Upper lobe of left lung (tissue), 6 donors: ENCODE measurements around the gene TMPRSS4. TPM values are rescaled to one million over a fixed set of nuclear protein-coding genes. Genes with fewer than 3 reads are reported as not detected.

Source experiments
- ATAC-seq, 2 donors: fragments of 200-7000 bp; cut with Tn5 transposase; one replicate each; pipeline ENCODE4 v1.9.1; 2022; ENCODE audit warnings: mild to moderate bottlenecking in 2 of 2, moderate library complexity in 2 of 2; ENCODE audit not compliant: low FRiP score in 2 of 2
- DNase-seq, 2 donors: peaks; one replicate each; pipeline ENCODE4 v3.0.0-alpha.2; 2019 to 2020
- H3K27ac ChIP-seq, 4 donors: fragments of 200-600 bp; sonication (generic); one replicate each; pipeline ENCODE4 v1.5.1; 2016 to 2019
- H3K27me3 ChIP-seq, 4 donors: fragments of 200-600 bp; sonication (generic); one replicate each; pipeline ENCODE4 v1.5.1; 2017 to 2019
- H3K36me3 ChIP-seq, 4 donors: fragments of 200-600 bp; sonication (generic); one replicate each; pipeline ENCODE4 v1.5.1; 2016 to 2019
- H3K4me1 ChIP-seq, 4 donors: fragments of 200-600 bp; sonication (generic); one replicate each; pipeline ENCODE4 v1.5.1; 2018 to 2019
- H3K4me3 ChIP-seq, 4 donors: fragments of 200-600 bp; sonication (generic); one replicate each; pipeline ENCODE4 v1.5.1; 2017 to 2019; ENCODE audit warnings: mild to moderate bottlenecking in 2 of 4, moderate library complexity in 1 of 4
- H3K9me3 ChIP-seq, 4 donors: fragments of 200-600 bp; sonication (generic); one replicate each; pipeline ENCODE4 v1.5.1; 2018 to 2019
- EP300 ChIP-seq, 4 donors: sonication (generic); formaldehyde crosslinking; IDR thresholded peaks; one replicate each; pipeline ENCODE4 v1.5.1; 2017; ENCODE audit warnings: antibody characterized with exemption in 4 of 4, control low read depth in 2 of 4
- POLR2A ChIP-seq, 4 donors: fragments of 450-650 bp; IDR thresholded peaks; one replicate each; pipeline ENCODE4 v1.5.1; 2016 to 2017; ENCODE audit warnings: antibody characterized with exemption in 4 of 4, mild to moderate bottlenecking in 2 of 4
- POLR2AphosphoS5 ChIP-seq, 2 donors: sonication (generic); formaldehyde crosslinking; IDR thresholded peaks; one replicate each; pipeline ENCODE4 v1.5.1; 2017; ENCODE audit warnings: antibody characterized with exemption in 2 of 2
- WGBS, 2 donors: methylation state at CpG; one replicate each; pipeline ENCODE4 v1.1.5; 2017 to 2018; 5-methylcytosine and 5-hydroxymethylcytosine counted together
- total RNA-seq, 6 donors: library from RNA; depleted of rRNA in 4 of 6; stranded (reverse); fragments of >200 nt in 4 of 6; gene quantifications; one replicate each; pipeline versions ENCODE4 v1.1.0 to v1.2.1, GENCODE V29; 2016 to 2021
- TF ChIP-seq, protein P1 (sequence below), 6 experiments: fragments of 450-650 bp in 4 of 6; fragments of 200-600 bp in 2 of 6; sonication (generic) in 2 of 6; IDR thresholded peaks; one replicate each; pipeline ENCODE4 v1.5.1; 2016 to 2019; ENCODE audit warnings: antibody characterized with exemption in 6 of 6
- donor health status: DM: no; HTN: no; CAD: no; lungs with moderate emphysema.
- donor health status: DM: no; HTN: yes; CAD: no; lungs with severe emphysema.

The TMPRSS4 gene
- total RNA-seq, 6 donors from 2014 or later: 1.6 to 14.3 (median 3.1) TPM

DNA sequence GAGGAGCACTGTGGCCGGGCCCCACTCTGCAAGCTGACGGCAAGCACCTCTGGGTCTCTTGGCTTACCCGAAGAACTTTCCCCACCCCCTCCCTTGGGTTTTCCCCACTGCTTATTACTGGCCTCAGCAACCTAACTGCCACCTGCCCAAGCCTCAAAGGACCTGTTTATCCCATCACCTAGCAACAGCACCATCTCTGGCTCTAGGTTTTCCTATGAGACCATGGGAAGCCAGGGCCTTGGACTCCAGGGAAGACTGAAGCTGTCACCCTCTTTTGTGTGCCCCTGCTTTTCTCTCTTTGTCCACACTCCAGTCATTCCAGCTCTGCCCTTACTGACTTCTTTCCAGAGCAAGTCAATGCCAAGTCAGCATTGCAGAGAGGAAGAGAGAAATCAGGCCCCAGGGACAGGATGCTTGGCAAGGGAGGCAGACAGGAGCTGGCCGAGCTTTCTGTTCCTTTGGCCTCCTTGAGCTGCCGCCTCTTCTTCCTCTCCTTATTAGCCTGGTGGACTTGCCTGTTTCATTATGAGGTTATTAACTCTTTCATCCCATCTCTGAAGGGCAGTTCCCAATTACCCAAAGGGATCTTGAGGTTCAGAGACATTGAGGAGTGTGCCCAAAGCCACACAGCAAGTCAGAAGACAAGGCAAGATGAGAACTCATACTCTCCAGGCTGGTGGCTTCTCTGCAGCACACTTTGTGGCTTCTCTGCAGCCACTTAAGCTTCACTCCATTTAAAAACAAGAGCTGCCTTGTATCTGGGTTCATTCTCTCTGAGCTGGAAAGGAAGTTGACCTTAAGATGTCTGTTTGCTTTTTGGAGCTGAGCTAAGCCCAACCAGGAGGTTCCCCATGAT lies 10.3 kb downstream of the TMPRSS4 start, which contains the start of gene SMIM35:
TSS of gene SMIM35 (minus strand) at position 51 of the 856 bp plus-strand sequence. CDS start 206 bp downstream, outside the sequence.
- H3K36me3 ChIP-seq: no peaks in the 10 kb centered on the region
- ATAC-seq: no peak

DNA sequence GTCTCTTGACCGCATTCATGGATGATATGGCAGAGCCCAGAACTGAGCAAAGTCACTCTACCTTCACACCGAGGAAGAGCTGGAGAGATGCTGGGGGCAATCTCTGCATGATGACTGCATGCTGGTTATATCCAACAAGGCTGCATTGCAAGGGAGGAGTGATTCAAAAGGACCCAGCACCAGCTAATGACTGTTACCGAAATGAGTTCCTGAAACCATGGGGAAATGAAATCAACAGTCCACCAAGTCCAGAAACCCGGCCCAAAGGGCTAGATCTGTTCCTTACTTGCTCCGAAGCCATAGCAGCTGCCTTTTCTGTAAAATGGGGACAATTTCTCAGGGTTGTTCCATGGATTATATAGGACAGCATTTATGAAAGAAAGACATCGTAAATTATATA lies 11.1 kb downstream of the TMPRSS4 start:
- WGBS, 2 donors: 84 to 93% methylated on average over 6 of the region's 6 CpGs
- peaks cover 0 to 11% (median 7%) of the 10 kb centered on the region in 4 donors for H3K9me3 ChIP-seq
- H3K27me3 ChIP-seq: no peaks in the 10 kb centered on the region
- no peak overlapping the region for H3K4me3 ChIP-seq
- H3K36me3 ChIP-seq: no peaks in the 10 kb centered on the region
- TF ChIP-seq, protein P1, sequence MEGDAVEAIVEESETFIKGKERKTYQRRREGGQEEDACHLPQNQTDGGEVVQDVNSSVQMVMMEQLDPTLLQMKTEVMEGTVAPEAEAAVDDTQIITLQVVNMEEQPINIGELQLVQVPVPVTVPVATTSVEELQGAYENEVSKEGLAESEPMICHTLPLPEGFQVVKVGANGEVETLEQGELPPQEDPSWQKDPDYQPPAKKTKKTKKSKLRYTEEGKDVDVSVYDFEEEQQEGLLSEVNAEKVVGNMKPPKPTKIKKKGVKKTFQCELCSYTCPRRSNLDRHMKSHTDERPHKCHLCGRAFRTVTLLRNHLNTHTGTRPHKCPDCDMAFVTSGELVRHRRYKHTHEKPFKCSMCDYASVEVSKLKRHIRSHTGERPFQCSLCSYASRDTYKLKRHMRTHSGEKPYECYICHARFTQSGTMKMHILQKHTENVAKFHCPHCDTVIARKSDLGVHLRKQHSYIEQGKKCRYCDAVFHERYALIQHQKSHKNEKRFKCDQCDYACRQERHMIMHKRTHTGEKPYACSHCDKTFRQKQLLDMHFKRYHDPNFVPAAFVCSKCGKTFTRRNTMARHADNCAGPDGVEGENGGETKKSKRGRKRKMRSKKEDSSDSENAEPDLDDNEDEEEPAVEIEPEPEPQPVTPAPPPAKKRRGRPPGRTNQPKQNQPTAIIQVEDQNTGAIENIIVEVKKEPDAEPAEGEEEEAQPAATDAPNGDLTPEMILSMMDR (IDR thresholded peaks at IDR 0.05): no peak
- ATAC-seq (no peak), DNase-seq (no peak)
- H3K4me1 ChIP-seq: peaks cover 0 to 12% (median 11%) of the 10 kb centered on the region in 4 donors
- H3K27ac ChIP-seq: peak overlapping the region in 1 of 4 donors; percentile 18

More for the DNA sequence above, 10.3 kb downstream of the TMPRSS4 start, which contains the start of gene SMIM35:
- H3K27me3 ChIP-seq: no peaks in the 10 kb centered on the region
- peaks cover 0 to 11% (median 7%) of the 10 kb centered on the region in 4 donors for H3K9me3 ChIP-seq
- no peak for DNase-seq
- TF ChIP-seq POLR2AphosphoS5 (IDR thresholded peaks at IDR 0.05) (no peak), POLR2A (IDR thresholded peaks at IDR 0.05) (no peak), EP300 (IDR thresholded peaks at IDR 0.05) (no peak)
- TF ChIP-seq, protein P1 (IDR thresholded peaks at IDR 0.05): no peak
- no peak within 1 kb of the TSS for H3K27ac ChIP-seq
- WGBS, 2 donors: 73 to 78% methylated on average over 4 to 5 of the region's 5 CpGs
- no peak within 1 kb of the TSS for H3K4me3 ChIP-seq
- H3K4me1 ChIP-seq: peaks cover 0 to 12% (median 11%) of the 10 kb centered on the region in 4 donors

DNA sequence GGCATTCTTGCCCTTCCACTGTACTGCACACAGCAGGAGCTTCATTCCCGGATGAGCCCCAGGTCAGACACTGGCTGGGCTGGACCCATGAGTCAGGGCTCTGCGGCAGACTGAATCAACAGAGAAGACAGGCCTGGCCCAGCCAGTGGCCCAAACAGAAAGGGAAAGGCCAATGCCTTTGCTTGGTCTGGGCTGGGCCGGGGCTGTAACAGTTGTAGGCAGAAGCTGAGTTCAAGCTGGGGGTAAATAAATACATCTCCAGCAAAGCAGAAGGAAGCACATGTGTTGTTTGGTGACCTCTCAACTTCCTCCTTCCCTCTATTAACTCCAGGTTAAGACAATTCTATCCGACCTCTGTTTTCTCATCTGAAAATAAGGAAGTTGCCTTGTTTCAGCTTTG lies 11.7 kb downstream of the TMPRSS4 start:
- H3K27me3 ChIP-seq: no peaks in the 10 kb centered on the region
- WGBS, 2 donors: 21 to 53% methylated on average over 1 to 4 of the region's 4 CpGs
- H3K9me3 ChIP-seq: peaks cover 0 to 11% (median 7%) of the 10 kb centered on the region in 4 donors
- TF ChIP-seq EP300 (IDR thresholded peaks at IDR 0.05) (no peak), POLR2AphosphoS5 (IDR thresholded peaks at IDR 0.05) (no peak), POLR2A (IDR thresholded peaks at IDR 0.05) (no peak)
- TF ChIP-seq, protein P1 (IDR thresholded peaks at IDR 0.05): no peak
- H3K27ac ChIP-seq: peak overlapping the region in 2 of 4 donors; percentile 18 to 26
- no peaks in the 10 kb centered on the region for H3K36me3 ChIP-seq
- H3K4me1 ChIP-seq: peaks cover 0 to 12% (median 11%) of the 10 kb centered on the region in 4 donors
- ATAC-seq (peak; percentile 58 to 72), DNase-seq (peak in 1 of 2 donors; percentile 28)
- no peak overlapping the region for H3K4me3 ChIP-seq

DNA sequence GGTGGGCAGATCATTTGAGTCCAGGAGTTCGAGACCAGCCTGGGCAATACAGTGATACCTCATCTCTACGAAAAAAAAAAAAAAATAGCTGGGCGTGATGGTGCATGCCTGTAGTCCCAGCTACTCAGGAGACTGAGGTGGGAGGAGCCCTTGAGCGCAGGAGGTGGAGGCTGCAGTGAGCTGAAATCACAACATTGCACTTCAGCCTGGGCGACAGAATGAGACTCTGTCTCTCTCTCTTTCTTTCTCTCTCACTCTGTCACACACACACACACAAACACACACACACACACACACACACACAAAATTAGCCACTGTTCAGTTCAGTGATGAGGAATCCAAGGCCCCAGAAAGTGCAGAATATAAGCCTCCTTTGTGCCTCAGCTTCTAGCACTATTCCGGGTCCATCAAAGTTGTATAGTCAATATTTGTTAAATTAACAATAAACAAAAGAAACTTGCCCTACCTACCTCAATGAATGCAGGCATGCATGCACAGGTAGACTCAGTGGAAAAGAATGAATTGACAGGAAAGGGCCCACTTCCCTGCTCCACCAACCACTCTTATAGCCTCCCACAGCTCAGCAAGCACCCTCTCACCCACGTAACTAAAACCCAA lies 13.8 kb downstream of the TMPRSS4 start:
- H3K4me1 ChIP-seq: no peaks in the 10 kb centered on the region
- H3K27ac ChIP-seq: no peak overlapping the region
- ATAC-seq (no peak), DNase-seq (no peak)
- no peaks in the 10 kb centered on the region for H3K27me3 ChIP-seq
- H3K9me3 ChIP-seq: peaks cover 0 to 11% (median 7%) of the 10 kb centered on the region in 4 donors
- H3K4me3 ChIP-seq: no peak overlapping the region
- 82 to 90% methylated on average over 6 to 7 of the region's 7 CpGs for WGBS, 2 donors
- H3K36me3 ChIP-seq: no peaks in the 10 kb centered on the region
- no peak for TF ChIP-seq POLR2A (IDR thresholded peaks at IDR 0.05)
- no peak for TF ChIP-seq EP300 (IDR thresholded peaks at IDR 0.05)
- TF ChIP-seq, protein P1 (IDR thresholded peaks at IDR 0.05): no peak
- no peak for TF ChIP-seq POLR2AphosphoS5 (IDR thresholded peaks at IDR 0.05)
